Activated CD8-positive, alpha-beta memory T cell treated with anti-CD3 and anti-CD28 coated beads, Interleukin-2, amount 50 U/mL, for 24 hours (primary cell): ENCODE results near the gene MYLK.
"Not testable (repeated sequence)": the region's sequence is repeated elsewhere in the genome, so short reads cannot be mapped to it uniquely, and the experiment has no call there.

ENCODE experiments used
- DNase-seq: peaks from one replicate; pipeline ENCODE4 v3.0.0-alpha.2; 2020; ENCODE audit errors: extremely low read depth

Gene MYLK

GRCh38 chr3:123723070-123723469 is 161.1 kb downstream of the MYLK start:
- no peak for DNase-seq

- DNase-seq, result no peak
Observed at GRCh38 chr3:123722456-123722855, 161.7 kb downstream of the MYLK start.

DNA sequence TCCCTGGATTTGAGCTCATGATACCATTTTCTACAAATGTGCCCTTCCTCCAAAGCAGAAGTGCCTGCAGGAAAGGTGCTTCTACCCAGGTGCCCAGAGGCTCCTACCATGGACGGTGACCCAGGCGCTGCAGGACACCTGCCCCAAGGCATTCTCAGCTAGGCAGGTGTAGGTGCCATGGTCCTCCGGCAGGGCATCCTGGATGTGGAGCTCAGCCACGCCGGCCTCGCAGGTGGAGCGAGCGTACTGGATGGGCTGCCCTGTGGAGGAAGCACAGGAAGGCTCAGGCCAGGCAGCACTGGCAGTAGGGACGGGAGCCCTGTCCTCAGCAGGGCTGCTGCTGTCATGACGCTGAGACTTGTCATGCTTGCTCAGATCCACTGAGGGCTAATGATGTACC is 162.1 kb downstream of the MYLK start:
- DNase-seq, result no peak

- not testable (repeated sequence) for DNase-seq
Observed at GRCh38 chr3:123721095-123721689, 162.9 kb downstream of the MYLK start.

GRCh38 chr3:123720638-123721037 is 163.5 kb downstream of the MYLK start:
- DNase-seq, result no peak

DNA sequence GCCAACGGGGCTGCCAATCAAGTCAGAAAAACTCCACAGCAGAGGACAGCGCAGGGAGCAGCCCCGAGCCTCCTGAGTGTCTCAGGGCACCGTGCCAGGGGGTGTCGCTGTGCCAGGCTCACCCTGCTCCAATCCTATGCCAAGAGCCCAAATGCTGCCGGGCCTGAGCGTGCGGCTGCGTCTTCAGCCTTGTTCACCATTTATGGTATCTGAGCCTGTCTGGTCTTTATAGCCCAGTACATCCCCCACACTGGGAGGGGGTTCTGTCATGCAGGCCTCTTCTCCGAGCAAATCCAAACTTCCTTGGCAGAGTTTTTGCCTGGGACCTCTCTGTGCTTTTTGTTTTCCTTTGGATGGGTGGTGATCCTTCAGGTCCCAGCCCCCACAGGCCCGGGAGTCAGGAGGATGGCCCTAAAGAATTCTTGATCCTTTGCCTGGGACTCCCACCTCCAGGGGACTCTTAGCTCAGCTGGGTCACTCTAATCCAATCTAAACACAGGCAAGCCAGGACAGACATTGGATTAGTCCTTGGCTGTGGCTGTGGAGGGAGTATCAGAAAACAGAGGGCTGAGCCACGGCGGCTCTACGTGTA is 164.2 kb downstream of the MYLK start:
- DNase-seq, result no peak

DNA sequence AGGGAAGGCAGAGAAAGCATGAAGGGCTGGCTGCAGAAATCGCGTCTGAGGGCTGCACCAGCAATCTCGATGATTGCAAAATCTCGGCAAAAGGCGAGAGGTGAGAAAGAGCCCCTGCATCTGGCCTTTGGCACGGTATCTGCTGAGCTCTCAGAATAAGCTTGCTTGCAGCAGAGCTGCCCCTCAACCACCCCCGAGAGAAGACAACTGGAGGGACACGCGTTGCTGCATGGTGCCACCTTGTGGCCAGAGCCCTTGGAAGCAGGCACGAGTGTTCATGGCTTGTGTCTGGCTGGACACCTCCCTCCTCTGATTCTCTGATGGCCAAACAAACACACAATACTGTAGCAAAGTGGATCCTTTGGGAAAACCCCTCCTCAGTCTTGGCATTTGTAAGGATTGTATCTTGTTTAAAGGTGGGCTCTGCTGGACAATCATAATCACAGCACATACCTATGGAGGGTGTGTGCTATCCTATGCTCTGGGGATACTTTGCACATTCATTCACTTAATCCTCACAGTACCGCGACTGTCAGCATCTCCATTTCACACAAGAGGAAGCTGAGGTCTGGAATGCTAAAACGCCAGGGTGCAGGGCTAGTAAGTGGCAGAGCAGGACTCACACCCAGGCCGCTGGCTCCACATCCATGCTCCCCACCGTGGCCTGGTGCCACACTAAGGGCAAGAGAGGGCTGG is 164.9 kb downstream of the MYLK start:
- DNase-seq, result not testable (repeated sequence)

GRCh38 chr3:123718108-123718507 is 166.0 kb downstream of the MYLK start:
- DNase-seq, result no peak

DNA sequence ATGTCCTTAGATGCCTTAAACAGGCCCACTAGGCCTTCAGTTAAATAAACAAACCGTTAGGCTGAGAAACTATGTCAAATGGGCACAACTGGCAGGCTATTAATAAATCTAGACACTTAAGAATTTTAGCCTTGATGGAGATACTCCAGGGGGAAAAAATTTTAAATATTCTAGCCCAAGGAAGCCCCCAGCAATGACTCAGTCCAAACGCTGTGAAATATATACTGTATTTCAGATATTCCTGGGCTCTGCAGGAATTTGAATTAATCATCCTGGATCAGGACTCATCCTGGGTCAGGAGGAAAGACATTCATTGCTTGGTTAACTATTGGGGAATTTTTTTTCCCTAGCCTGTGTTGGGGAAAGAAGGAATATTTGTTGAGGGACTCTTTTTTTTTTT is 166.7 kb downstream of the MYLK start:
- DNase-seq, result not testable (repeated sequence)

DNA sequence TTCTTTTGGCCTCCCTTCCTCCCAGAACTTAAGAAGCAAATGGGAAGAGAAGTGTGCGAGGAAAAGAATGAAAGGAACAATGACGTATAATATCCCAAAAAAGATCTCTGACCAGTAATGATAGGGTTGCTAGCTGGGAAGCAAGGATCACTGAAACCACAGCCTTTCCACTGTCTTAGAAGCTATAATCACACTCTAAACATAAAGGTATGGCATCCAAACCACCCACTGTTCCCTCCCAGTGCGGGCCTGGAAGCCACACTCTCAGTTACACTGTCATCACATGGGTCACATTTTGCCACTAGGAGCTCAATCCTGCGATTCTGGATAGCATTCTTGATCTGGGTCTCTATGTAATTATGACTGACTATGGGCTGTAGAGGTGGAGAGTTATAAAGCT is 167.7 kb downstream of the MYLK start:
- DNase-seq, result no peak

DNA sequence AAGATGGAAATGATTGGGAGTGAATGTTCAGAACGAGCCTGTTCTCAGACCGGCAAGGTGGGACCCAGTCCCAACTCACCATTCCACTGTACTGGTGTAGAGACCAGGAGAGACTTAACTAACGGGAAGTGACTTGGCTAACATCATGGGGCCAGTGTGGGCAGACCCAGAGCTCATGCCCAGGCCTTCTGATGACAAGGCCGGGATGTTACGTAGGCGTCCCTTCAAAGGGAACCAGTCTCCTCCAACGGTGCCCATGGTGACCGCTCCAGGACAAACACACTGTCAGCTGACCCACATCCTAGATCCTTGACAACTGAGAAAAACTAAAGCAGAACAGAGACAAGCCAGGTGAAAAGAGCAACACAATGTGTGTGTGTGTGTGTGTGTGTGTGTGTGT is 170.9 kb downstream of the MYLK start:
- no peak for DNase-seq

DNA sequence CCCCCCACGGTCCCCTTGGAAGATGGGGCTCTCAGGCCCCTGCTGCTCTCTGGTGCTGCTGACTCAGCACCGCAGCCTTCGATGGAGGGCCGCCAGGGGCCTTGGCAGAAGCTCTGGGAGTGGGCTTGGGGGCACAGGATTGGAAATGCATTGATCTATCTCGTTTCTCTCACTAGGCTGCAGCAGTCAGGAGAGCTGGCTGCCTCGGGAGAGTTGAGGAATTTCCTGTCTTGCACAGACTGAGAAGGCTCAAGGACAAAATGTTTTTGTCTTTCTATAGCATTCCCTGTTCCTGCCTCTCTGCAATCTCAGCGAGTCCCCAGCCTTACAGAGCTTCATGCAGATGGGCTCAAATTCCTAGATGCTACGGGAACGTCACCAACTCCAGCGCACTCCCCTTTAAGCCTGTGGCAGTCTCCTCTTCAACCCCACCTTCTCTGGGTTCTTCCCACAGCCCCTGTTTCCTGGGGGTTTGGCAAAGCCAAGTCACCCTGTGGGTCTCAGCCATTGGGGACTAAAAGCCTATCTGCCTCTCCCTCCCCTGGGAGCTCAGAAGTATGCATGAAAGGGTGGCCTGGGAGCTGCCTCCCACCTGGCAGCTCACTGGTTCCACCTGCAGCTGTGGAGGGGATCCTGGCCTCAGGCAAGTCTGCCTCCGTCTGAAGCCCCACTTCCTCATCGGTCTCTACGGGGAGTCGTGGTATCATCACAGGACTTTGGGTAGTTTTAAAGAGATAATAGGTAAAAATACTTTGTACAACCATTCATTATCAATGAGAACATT is 171.9 kb downstream of the MYLK start:
- no peak for DNase-seq

GRCh38 chr3:123711356-123711755 is 172.8 kb downstream of the MYLK start:
- DNase-seq, result no peak

DNA sequence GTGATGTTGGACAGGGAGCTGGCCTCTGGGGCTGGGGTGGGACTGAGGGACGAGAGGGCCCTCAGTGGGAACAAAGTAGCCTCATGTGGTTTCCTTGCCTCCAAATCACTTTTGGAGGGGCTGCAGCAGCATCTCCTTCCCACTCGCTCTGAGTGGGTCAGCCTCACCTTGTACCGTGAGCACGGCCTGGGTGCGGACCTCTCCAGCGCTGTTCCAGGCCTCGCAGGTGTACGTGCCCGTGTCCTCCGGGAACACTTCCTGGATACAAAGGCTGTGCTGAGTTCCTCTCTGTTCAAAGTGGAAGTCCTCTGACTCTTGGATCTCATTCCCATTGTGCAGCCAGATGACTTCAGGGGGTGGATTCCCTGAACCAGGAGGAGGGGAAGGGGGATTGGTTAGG is 175.6 kb downstream of the MYLK start:
- no peak for DNase-seq

GRCh38 chr3:123707641-123708040 is 176.5 kb downstream of the MYLK start:
- DNase-seq, result not testable (repeated sequence)

GRCh38 chr3:123706871-123707270 is 177.3 kb downstream of the MYLK start:
- DNase-seq, result no peak

GRCh38 chr3:123705488-123706285 is 178.4 kb downstream of the MYLK start:
- DNase-seq, result no peak

DNA sequence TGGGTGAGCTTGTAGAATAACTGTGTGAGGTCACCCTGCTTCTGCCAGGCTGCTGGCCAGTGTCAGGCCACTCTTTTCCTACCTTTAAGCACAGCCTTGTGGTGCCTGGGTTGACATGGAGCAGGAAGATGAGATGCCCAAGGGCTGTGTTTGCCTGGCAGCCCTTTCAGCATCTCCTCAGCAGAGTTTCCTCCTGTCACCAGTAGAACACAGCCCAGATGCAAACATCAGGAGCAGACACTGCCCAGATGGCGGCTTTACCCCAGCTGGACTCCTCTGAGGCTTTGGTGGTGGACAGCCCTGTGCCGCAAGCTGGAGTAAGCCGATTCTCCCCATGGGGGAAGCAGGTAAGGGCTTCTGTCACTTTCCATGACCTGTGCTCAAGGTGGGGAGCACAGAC is 180.5 kb downstream of the MYLK start:
- DNase-seq, result not testable (repeated sequence)

GRCh38 chr3:123702720-123703119 is 181.4 kb downstream of the MYLK start:
- no peak for DNase-seq

DNA sequence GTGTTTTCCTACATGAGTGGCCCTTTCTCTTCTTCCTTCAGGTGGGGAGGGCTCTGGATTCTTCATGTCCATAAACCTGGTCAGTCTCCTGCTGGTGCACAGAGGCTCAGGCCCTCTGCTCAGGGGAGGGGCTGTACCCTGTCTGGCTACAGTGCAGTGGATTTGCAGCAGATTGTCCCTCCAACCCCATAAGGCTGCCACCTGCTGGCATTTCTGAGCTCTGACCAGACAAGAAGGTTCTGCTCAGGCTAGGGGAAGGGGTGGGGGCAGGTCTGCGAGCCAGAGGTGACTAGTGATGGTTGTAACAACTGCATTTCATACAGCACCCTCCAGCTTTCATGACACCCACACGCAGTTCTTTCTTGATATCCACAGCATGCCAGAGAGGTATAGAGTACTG is 182.1 kb downstream of the MYLK start:
- not testable (repeated sequence) for DNase-seq

DNA sequence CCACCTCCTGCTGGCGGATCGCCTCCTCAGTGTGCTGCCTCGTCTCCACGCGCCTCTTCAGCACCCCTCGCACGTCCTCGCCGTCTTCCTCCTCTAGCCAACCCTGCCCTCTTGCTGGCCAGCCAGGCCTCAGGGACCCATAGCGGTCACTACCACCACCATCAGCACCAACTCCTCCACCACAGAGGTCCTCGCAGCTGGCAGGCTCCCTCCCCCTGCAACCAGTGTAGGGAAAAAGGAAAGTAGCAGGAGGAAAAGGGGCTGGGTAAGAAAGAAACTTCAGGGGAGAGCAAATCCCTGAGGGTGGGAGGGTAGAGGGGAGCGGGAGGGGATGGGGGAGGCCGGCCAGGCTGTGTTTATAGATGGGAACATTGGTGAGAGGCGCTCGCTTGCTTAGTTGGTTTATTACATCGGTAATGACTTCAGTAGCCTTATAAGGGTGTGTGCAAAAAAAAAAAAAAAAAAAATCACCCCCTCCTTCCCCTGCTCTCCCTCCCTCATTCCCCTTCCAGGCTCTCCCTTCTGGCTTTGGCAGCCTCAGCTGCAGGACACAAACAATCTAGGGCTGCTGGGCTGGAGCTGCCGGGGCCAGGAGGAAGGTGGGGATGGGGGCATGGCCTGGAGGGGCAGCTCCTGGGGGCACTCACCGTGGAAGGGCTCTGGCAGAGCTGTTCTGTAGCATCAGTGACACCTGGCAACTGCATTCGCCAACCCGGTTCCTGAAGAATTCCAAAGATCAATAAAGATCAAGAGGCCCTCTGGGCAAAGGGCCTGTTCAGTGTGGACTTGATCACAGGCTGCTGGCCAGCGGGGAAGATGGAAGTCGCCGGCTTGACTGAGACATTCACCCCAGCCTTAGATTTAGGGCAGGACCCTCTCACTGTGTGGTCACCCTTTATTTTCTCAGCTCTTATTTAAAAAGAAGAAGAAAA is 183.1 kb downstream of the MYLK start:
- no peak for DNase-seq
